ENCODE data around the gene STT3B. TPM values are rescaled to one million over a fixed set of nuclear protein-coding genes. Genes with fewer than 3 reads are reported as not detected.

The STT3B gene
- total RNA-seq, 6 experiments from 2014 or later, result 53.8 to 70.9 (median 65.1) TPM

GRCh38 chr3:31530039-31530959 is 2.4 kb upstream of the STT3B start:
- no peak for ATAC-seq
- H3K4me1 ChIP-seq, result peaks cover 0 to 13% (median 6%) of the 10 kb centered on the region in 4 donors
- H3K27me3 ChIP-seq, result no peaks in the 10 kb centered on the region
- H3K36me3 ChIP-seq, result no peaks in the 10 kb centered on the region
- no peak overlapping the region for H3K27ac ChIP-seq
- H3K9me3 ChIP-seq, result no peaks in the 10 kb centered on the region
- H3K4me3 ChIP-seq, result peak overlapping the region in 2 of 3 donors; percentile 74 to 89
- WGBS (ENCODE audit: insufficient coverage, low coverage, low lambda C conversion rate, missing lambda C conversion rate), result 79% methylated on average over 7 of the region's 11 CpGs
- no peak for TF ChIP-seq POLR2A (IDR thresholded peaks at IDR 0.05)
- TF ChIP-seq, protein P1, sequence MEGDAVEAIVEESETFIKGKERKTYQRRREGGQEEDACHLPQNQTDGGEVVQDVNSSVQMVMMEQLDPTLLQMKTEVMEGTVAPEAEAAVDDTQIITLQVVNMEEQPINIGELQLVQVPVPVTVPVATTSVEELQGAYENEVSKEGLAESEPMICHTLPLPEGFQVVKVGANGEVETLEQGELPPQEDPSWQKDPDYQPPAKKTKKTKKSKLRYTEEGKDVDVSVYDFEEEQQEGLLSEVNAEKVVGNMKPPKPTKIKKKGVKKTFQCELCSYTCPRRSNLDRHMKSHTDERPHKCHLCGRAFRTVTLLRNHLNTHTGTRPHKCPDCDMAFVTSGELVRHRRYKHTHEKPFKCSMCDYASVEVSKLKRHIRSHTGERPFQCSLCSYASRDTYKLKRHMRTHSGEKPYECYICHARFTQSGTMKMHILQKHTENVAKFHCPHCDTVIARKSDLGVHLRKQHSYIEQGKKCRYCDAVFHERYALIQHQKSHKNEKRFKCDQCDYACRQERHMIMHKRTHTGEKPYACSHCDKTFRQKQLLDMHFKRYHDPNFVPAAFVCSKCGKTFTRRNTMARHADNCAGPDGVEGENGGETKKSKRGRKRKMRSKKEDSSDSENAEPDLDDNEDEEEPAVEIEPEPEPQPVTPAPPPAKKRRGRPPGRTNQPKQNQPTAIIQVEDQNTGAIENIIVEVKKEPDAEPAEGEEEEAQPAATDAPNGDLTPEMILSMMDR (IDR thresholded peaks at IDR 0.05), result no peak
- intact Hi-C loops (cut with DNase I), result no loop called here
- DNase-seq, result no peak

- 11% methylated on average over 4 of the region's 4 CpGs for WGBS (ENCODE audit: insufficient coverage, low coverage, low lambda C conversion rate, missing lambda C conversion rate)
- intact Hi-C loops (cut with DNase I), result no loop called here
- no peaks in the 10 kb centered on the region for H3K9me3 ChIP-seq
Observed at GRCh38 chr3:31530960-31531335, 1.8 kb upstream of the STT3B start.

GRCh38 chr3:31531452-31531991 is 1.2 kb upstream of the STT3B start:
- Histone ChIP-seq H3K36me3 (no peaks in the 10 kb centered on the region), H3K27ac (peak overlapping the region; percentile 86 to 98 (median 89)), H3K4me3 (peak overlapping the region; percentile 74 to 93 (median 89)), H3K9me3 (no peaks in the 10 kb centered on the region), H3K27me3 (no peaks in the 10 kb centered on the region), H3K4me1 (peaks cover 0 to 25% (median 11%) of the 10 kb centered on the region in 4 donors)
- TF ChIP-seq, protein P1 (IDR thresholded peaks at IDR 0.05), result no peak
- no peak for TF ChIP-seq POLR2A (IDR thresholded peaks at IDR 0.05)
- intact Hi-C loops (cut with DNase I), result no loop called here
- DNase-seq (no peak), ATAC-seq (no peak)
- under 1% methylated on average over 31 of the region's 31 CpGs for WGBS (ENCODE audit: insufficient coverage, low coverage, low lambda C conversion rate, missing lambda C conversion rate)

More at GRCh38 chr3:31530960-31531335, 1.8 kb upstream of the STT3B start:
- Histone ChIP-seq H3K27ac (peak overlapping the region; percentile 86 to 98 (median 89)), H3K36me3 (no peaks in the 10 kb centered on the region), H3K27me3 (no peaks in the 10 kb centered on the region), H3K4me1 (peaks cover 0 to 19% (median 9%) of the 10 kb centered on the region in 4 donors), H3K4me3 (peak overlapping the region; percentile 74 to 93 (median 89))
- no peak for DNase-seq
- TF ChIP-seq, protein P1 (IDR thresholded peaks at IDR 0.05), result no peak
- no peak for TF ChIP-seq POLR2A (IDR thresholded peaks at IDR 0.05)
- no peak for ATAC-seq

DNA sequence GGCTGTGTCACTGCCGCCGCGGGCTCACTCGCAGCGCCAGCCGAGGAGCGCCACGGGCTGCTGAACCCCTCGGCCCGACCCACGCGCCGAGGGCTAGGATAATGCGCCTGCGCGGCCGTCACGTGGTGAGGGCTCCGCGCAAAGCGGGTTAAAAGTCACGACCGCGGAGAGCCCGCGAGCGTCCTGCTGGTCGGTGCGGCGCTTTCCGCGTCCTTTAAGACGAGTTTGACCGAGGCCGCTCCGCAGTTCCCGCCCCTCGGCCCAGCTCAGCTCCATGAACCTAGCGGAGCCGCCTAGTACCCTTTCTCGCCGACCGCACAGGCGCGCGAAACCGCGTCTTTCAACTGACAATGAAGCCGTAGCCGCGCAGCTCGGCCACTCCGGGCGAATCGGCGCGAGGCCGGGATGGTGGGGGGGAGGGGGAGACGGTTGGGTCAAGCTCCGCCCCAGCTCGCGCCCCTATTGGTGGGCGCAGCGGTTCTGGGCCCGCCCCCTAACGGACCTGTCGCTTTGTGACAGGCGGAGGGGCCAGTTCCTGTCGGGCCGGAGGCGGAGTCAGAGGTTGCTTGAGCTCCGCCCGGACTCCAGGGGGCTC is 636 bp upstream of the STT3B start:
- H3K4me1 ChIP-seq, result peaks cover 0 to 30% (median 13%) of the 10 kb centered on the region in 4 donors
- intact Hi-C loops (cut with DNase I), result no loop called here
- ATAC-seq (peak; percentile 89 to 96 (median 92)), DNase-seq (peak; percentile 100)
- no peaks in the 10 kb centered on the region for H3K9me3 ChIP-seq
- H3K27ac ChIP-seq, result peak overlapping the region; percentile 86 to 98 (median 89)
- WGBS (ENCODE audit: insufficient coverage, low coverage, low lambda C conversion rate, missing lambda C conversion rate), result 0% methylated on average over 10 of the region's 73 CpGs
- TF ChIP-seq, protein P1 (IDR thresholded peaks at IDR 0.05), result peak in 2 of 4 donors; percentile 7 to 35
- TF ChIP-seq POLR2A (IDR thresholded peaks at IDR 0.05), result peak; percentile 93
- peak overlapping the region; percentile 74 to 93 (median 89) for H3K4me3 ChIP-seq
- no peaks in the 10 kb centered on the region for H3K36me3 ChIP-seq
- H3K27me3 ChIP-seq, result no peaks in the 10 kb centered on the region

Measured in right lobe of liver (tissue), 6 donors.